HCT116 (cell line): ENCODE measurements around the gene FNDC3B. TPM values are rescaled to one million over a fixed set of nuclear protein-coding genes. Genes with fewer than 3 reads are reported as not detected.

Source experiments
- ATAC-seq: fragments of 200-7000 bp; cut with Tn5 transposase; 2 replicates; pipeline ENCODE4 v1.9.1; 2020; ENCODE audit warnings: mild to moderate bottlenecking, moderate library complexity
- BruUV-seq: library from RNA; stranded (reverse); fragments of 400-500 nt; replicated peaks from 2 replicates; lab custom pipeline; 2021; lab: Mats Ljungman, UMichigan
- CTCF ChIA-PET: fragments of 300-600 bp; sonication (Branson Sonifier 250); formaldehyde crosslinking; loops from one replicate; lab custom pipeline; 2021; ENCODE audit warnings: antibody characterized with exemption; lab: Charles Lee
- POLR2A ChIA-PET: fragments of 300-600, 350-600 bp; sonication (Branson Sonifier 250); formaldehyde crosslinking; loops from one replicate; lab custom pipeline; 2021; ENCODE audit warnings: antibody characterized with exemption; lab: Charles Lee
- RAD21 ChIA-PET, 2 experiments: fragments of 300-600 bp; sonication (Branson Sonifier 250); formaldehyde crosslinking; loops; one replicate each; lab custom pipeline; 2023; ENCODE audit warnings: low total read pairs in 2 of 2; ENCODE audit not compliant: uncharacterized antibody in 2 of 2, unreplicated experiment in 2 of 2, low non-redundant PET in 1 of 2; lab: Charles Lee
- DNase-seq: peaks from one replicate; pipeline ENCODE4 v3.0.0-alpha.2; 2010; ENCODE audit warnings: low read depth, low spot score
- H2AFZ ChIP-seq: fragments of 200-600 bp; shearing (Covaris generic), sonication (generic); 2 replicates; pipeline ENCODE4 v1.6.1; 2017; ENCODE audit warnings: low read depth, mixed run types, mixed read lengths, antibody characterized with exemption, low read length; ENCODE audit not compliant: poor library complexity, severe bottlenecking
- H3K27ac ChIP-seq: 2 replicates; pipeline ENCODE4 v1.5.1; 2012; ENCODE audit warnings: low read depth, low read length
- H3K27me3 ChIP-seq: fragments of 200-600 bp; sonication (generic); 2 replicates; pipeline ENCODE4 v1.6.1; 2016; ENCODE audit warnings: mixed run types, low read length, mixed read lengths; ENCODE audit not compliant: insufficient read depth
- H3K36me3 ChIP-seq, 2 experiments: fragments of 200-500 bp in 1 of 2; fragments of 200-600 bp in 1 of 2; sonication (Bioruptor generic) in 1 of 2; sonication (generic) in 1 of 2; 2 replicates each; pipeline versions ENCODE4 v1.5.1 to v1.6.1; 2014 to 2016; ENCODE audit warnings: low read length in 2 of 2, inconsistent platforms in 1 of 2, mixed read lengths in 1 of 2, mixed run types in 1 of 2; ENCODE audit not compliant: insufficient read depth in 2 of 2, control insufficient read depth in 1 of 2
- H3K4me1 ChIP-seq, 2 experiments: fragments of 200-600 bp in 1 of 2; sonication (generic) in 1 of 2; 2 replicates each; pipeline versions ENCODE4 v1.5.1 to v1.6.1; 2012 to 2017; ENCODE audit warnings: low read length in 2 of 2, inconsistent platforms in 1 of 2, mild to moderate bottlenecking in 1 of 2, mixed read lengths in 1 of 2, mixed run types in 1 of 2, moderate library complexity in 1 of 2; ENCODE audit not compliant: insufficient read depth in 2 of 2, control insufficient read depth in 1 of 2
- H3K4me2 ChIP-seq: fragments of 200-600 bp; sonication (generic); 2 replicates; pipeline ENCODE4 v1.6.1; 2017; ENCODE audit warnings: mixed run types, low read length, mixed read lengths
- H3K4me3 ChIP-seq, 2 experiments: fragments of 200-600 bp in 1 of 2; sonication (generic) in 1 of 2; replicated peaks in 1 of 2; 2 replicates each; pipeline ENCODE4 v1.5.1; 2011 to 2016; ENCODE audit warnings: low read length in 2 of 2, control low read depth in 1 of 2, low read depth in 1 of 2, mild to moderate bottlenecking in 1 of 2, mixed read lengths in 1 of 2, mixed run types in 1 of 2
- H3K79me2 ChIP-seq: fragments of 200-600 bp; sonication (generic); 2 replicates; pipeline ENCODE4 v1.6.1; 2017; ENCODE audit warnings: mild to moderate bottlenecking, mixed run types, low read length, moderate library complexity, mixed read lengths; ENCODE audit not compliant: insufficient read depth
- H3K9ac ChIP-seq: fragments of 200-600 bp; sonication (generic); 2 replicates; pipeline ENCODE4 v1.6.1; 2016; ENCODE audit warnings: low read length, mixed read lengths
- H3K9me2 ChIP-seq: fragments of 200-600 bp; sonication (generic), shearing (Covaris generic); 2 replicates; pipeline ENCODE4 v1.6.1; 2017; ENCODE audit warnings: mixed run types, mild to moderate bottlenecking, moderate library complexity; ENCODE audit not compliant: insufficient read depth
- H3K9me3 ChIP-seq, 2 experiments: fragments of 200-500 bp in 1 of 2; fragments of 200-600 bp in 1 of 2; sonication (Bioruptor generic) in 1 of 2; sonication (generic) in 1 of 2; 2 replicates each; pipeline ENCODE4 v1.6.1; 2014 to 2017; ENCODE audit warnings: low read length in 2 of 2, mixed read lengths in 2 of 2, inconsistent platforms in 1 of 2, low read depth in 1 of 2, mild to moderate bottlenecking in 1 of 2, mixed run types in 1 of 2, moderate library complexity in 1 of 2; ENCODE audit not compliant: control insufficient read depth in 1 of 2, insufficient read depth in 1 of 2
- H4K20me1 ChIP-seq: fragments of 200-600 bp; sonication (generic), shearing (Covaris generic); 2 replicates; pipeline ENCODE4 v1.6.1; 2017; ENCODE audit warnings: mixed run types, mild to moderate bottlenecking, moderate library complexity; ENCODE audit not compliant: insufficient read depth
- ATF3 ChIP-seq: IDR thresholded peaks from 2 replicates; pipeline ENCODE4 v1.6.1; 2012
- CBX3 ChIP-seq: IDR thresholded peaks from 2 replicates; pipeline ENCODE4 v1.6.1; 2012; ENCODE audit warnings: low read depth
- EGR1 ChIP-seq: IDR thresholded peaks from 2 replicates; pipeline ENCODE4 v1.6.1; 2012; ENCODE audit warnings: low read depth
- ELF1 ChIP-seq: IDR thresholded peaks from 2 replicates; pipeline ENCODE4 v1.6.1; 2012; ENCODE audit warnings: low read depth, borderline replicate concordance
- EZH2 ChIP-seq: fragments of 200-600 bp; sonication (generic); IDR thresholded peaks from 2 replicates; pipeline ENCODE4 v1.6.1; 2017; ENCODE audit warnings: antibody characterized with exemption, mixed run types
- EZH2phosphoT487 ChIP-seq: fragments of 200-600 bp; IDR thresholded peaks from 2 replicates; pipeline ENCODE4 v1.6.1; 2018; ENCODE audit warnings: antibody characterized with exemption, borderline replicate concordance
- FOSL1 ChIP-seq: IDR thresholded peaks from 2 replicates; pipeline ENCODE4 v1.6.1; 2012; ENCODE audit warnings: low read depth
- JUND ChIP-seq: IDR thresholded peaks from 2 replicates; pipeline ENCODE4 v1.6.1; 2012
- POLR2AphosphoS5 ChIP-seq: IDR thresholded peaks from 2 replicates; pipeline ENCODE4 v1.6.1; 2011; ENCODE audit warnings: mild to moderate bottlenecking, low read depth, low read length, moderate library complexity
- RAD21 ChIP-seq: IDR thresholded peaks from 2 replicates; pipeline ENCODE4 v1.6.1; 2012; ENCODE audit warnings: low read depth, mild to moderate bottlenecking
- SIN3A ChIP-seq: IDR thresholded peaks from 2 replicates; pipeline ENCODE4 v1.6.1; 2012; ENCODE audit warnings: low read depth
- SRF ChIP-seq: IDR thresholded peaks from 2 replicates; pipeline ENCODE4 v1.6.1; 2012; ENCODE audit warnings: low read depth
- ZFX ChIP-seq: fragments of 450-650 bp; IDR thresholded peaks from 2 replicates; pipeline ENCODE4 v1.6.1; 2017
- ZNF274 ChIP-seq: fragments of 200-500 bp; sonication (Bioruptor generic); IDR thresholded peaks from 2 replicates; pipeline ENCODE4 v1.6.1; 2014; ENCODE audit warnings: mild to moderate bottlenecking, low read depth, low read length, inconsistent platforms
- intact Hi-C: fragments of 100-400 bp; cut with micrococcal nuclease; formaldehyde crosslinking; loops from 2 replicates; pipeline ENCODE4 v1.10.0; 2022
- total RNA-seq: library from RNA; stranded (reverse); gene quantifications from one replicate; pipeline ENCODE4 v1.2.1, GENCODE V29; 2021; ENCODE audit not compliant: unreplicated experiment

FNDC3B gene
- total RNA-seq, 1 experiment from 2014 or later: 45.7 TPM

DNA sequence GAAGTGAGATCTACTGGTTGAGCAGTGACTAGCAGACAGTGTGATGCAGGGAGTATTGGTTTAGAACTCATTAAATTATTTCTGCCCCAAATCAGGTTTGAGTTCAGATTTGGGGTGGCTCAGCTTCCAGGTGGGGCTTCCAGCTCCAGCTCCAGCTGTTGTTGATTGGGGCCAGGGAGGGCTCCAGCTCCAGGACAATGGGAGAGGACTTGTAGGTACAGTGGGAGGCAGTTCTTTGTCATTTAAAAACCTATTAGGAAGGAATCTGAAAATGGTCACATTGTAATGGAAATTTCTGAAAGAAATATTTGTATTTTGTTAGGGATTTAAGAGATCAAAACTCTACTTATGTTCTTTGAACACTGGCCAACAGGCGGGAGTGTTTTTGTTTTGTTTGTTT, 97.0 kb downstream of the FNDC3B start:
- Histone ChIP-seq H3K9ac (no peak overlapping the region), H2AFZ (no peak overlapping the region), H3K79me2 (peaks cover 10% of the 10 kb centered on the region), H3K9me3 (no peaks in the 10 kb centered on the region), H4K20me1 (0 out of 2 replicates have a peak, but pooled peaks cover 4% of the 10 kb centered on the region), H3K9me2 (no peaks in the 10 kb centered on the region), H3K4me3 (no peak overlapping the region), H3K36me3 (no peaks in the 10 kb centered on the region), H3K27ac (no peak overlapping the region), H3K27me3 (no peaks in the 10 kb centered on the region), H3K4me2 (no peak overlapping the region), H3K4me1 (peaks cover 57 to 58% of the 10 kb centered on the region in 2 experiments)
- BruUV-seq: no TSS peak
- ATAC-seq: no peak
- no peak for DNase-seq
- intact Hi-C loops: no loop called here
- CTCF ChIA-PET: no interaction called here
- no peak for TF ChIP-seq FOSL1
- TF ChIP-seq RAD21: no peak
- no peak for TF ChIP-seq ZNF274
- no peak for TF ChIP-seq ELF1
- TF ChIP-seq CBX3: no peak
- no peak for TF ChIP-seq EGR1
- no peak for TF ChIP-seq ZFX
- TF ChIP-seq ATF3: no peak
- TF ChIP-seq JUND: no peak
- TF ChIP-seq SIN3A: no peak
- no peak for TF ChIP-seq SRF
- TF ChIP-seq EZH2: no peak
- TF ChIP-seq EZH2phosphoT487: no peak
- no peak for TF ChIP-seq POLR2AphosphoS5
- RAD21 ChIA-PET: no interaction called here
- POLR2A ChIA-PET: interaction anchor here (1.0 kb wide), 1 partner anchor 9 kb away, joined by 3 read pairs; no protein-coding TSS in a partner anchor
